ENCODE results near the gene USH2A. TPM values are rescaled to one million over a fixed set of nuclear protein-coding genes. Genes with fewer than 3 reads are reported as not detected.

Gene USH2A
- total RNA-seq, 1 experiment from 2014 or later: not detected

DNA sequence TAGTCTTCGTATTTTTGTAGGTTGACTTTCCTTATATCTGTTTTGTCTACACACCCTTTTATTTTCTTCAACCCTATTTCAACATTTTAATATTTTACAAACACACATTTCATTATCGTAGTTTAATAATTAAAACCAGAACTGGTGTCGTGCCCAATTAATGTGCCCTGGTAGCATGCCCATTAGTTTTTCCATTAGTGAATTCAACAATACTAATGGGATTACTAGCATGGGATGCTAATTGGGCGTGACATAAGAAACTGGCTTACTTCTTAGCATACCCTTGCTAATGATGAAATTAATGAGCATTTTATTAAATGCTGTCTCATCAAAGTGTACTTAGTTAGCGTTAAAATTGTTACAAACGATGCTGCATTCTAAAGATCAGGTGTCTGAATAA, 332.7 kb downstream of the USH2A start:
- POLR2A ChIA-PET: no interaction called here
- BruUV-seq (replicated peaks): no TSS peak

More for the DNA sequence above, 332.7 kb downstream of the USH2A start:
- Histone ChIP-seq H3K36me3 (ENCODE audit: control insufficient read depth in 1 of 2, insufficient read depth in 2 of 2, low read length in 2 of 2) (no peaks in the 10 kb centered on the region), H3K9me3 (ENCODE audit: control insufficient read depth in 1 of 2, insufficient read depth in 1 of 2, low read depth in 1 of 2, low read length in 2 of 2) (no peaks in the 10 kb centered on the region), H3K9ac (ENCODE audit: low read length) (no peak overlapping the region), H3K27me3 (ENCODE audit: insufficient read depth, low read length) (no peaks in the 10 kb centered on the region), H3K4me2 (ENCODE audit: low read length) (no peak overlapping the region), H3K9me2 (ENCODE audit: insufficient read depth) (no peaks in the 10 kb centered on the region), H2AFZ (ENCODE audit: low read depth, low read length, poor library complexity, severe bottlenecking) (no peak overlapping the region), H4K20me1 (ENCODE audit: insufficient read depth) (no peaks in the 10 kb centered on the region), H3K4me3 (replicated peaks in 1 of 2; ENCODE audit: low read depth in 1 of 2, low read length in 2 of 2) (no peak overlapping the region), H3K27ac (ENCODE audit: low read depth, low read length) (no peak overlapping the region), H3K79me2 (ENCODE audit: insufficient read depth, low read length) (no peaks in the 10 kb centered on the region), H3K4me1 (ENCODE audit: control insufficient read depth in 1 of 2, insufficient read depth in 2 of 2, low read length in 2 of 2) (no peaks in the 10 kb centered on the region)
- DNase-seq (ENCODE audit: low read depth, low spot score): no peak
- TF ChIP-seq EZH2 (IDR thresholded peaks at IDR 0.05) (no peak), REST (IDR thresholded peaks at IDR 0.05; ENCODE audit: low read depth) (no peak), EZH2phosphoT487 (IDR thresholded peaks at IDR 0.05; ENCODE audit: borderline replicate concordance) (no peak), POLR2AphosphoS5 (IDR thresholded peaks at IDR 0.05; ENCODE audit: low read depth, low read length) (no peak), SIN3A (IDR thresholded peaks at IDR 0.05; ENCODE audit: low read depth) (no peak), TCF7L2 (IDR thresholded peaks at IDR 0.05; ENCODE audit: borderline replicate concordance, extremely low read depth, insufficient read depth, insufficient read length) (no peak), YY1 (IDR thresholded peaks at IDR 0.05; ENCODE audit: extremely low read depth, insufficient replicate concordance, low read depth, low read length) (no peak), CTCF (IDR thresholded peaks at IDR 0.05 in 2 of 3, conservative IDR thresholded peaks at IDR 0.05 in 1 of 3; ENCODE audit: borderline replicate concordance in 1 of 3, insufficient read depth in 1 of 3, low read depth in 2 of 3, low read length in 2 of 3) (no peak), FOSL1 (IDR thresholded peaks at IDR 0.05; ENCODE audit: low read depth) (no peak), MAX (IDR thresholded peaks at IDR 0.05) (no peak), POLR2A (IDR thresholded peaks at IDR 0.05; ENCODE audit: borderline replicate concordance, extremely low read depth, insufficient read depth, insufficient read length) (no peak), RAD21 (IDR thresholded peaks at IDR 0.05; ENCODE audit: low read depth) (no peak), ELF1 (IDR thresholded peaks at IDR 0.05; ENCODE audit: borderline replicate concordance, low read depth) (no peak), ZBTB33 (IDR thresholded peaks at IDR 0.05; ENCODE audit: extremely low read depth, insufficient replicate concordance, low read length) (no peak), CEBPB (IDR thresholded peaks at IDR 0.05; ENCODE audit: low read depth) (no peak), ZFX (IDR thresholded peaks at IDR 0.05) (no peak), SP1 (IDR thresholded peaks at IDR 0.05; ENCODE audit: low read depth) (no peak)
- no peak for ATAC-seq
- CTCF ChIA-PET: no interaction called here
- intact Hi-C loops (cut with micrococcal nuclease): no loop called here
- RAD21 ChIA-PET (ENCODE audit: low non-redundant PET in 1 of 2, low total read pairs in 2 of 2, uncharacterized antibody in 2 of 2, unreplicated experiment in 2 of 2): no interaction called here

All from HCT116 (cell line).